K562 (cell line): ENCODE data around the gene AMMECR1. TPM values are rescaled to one million over a fixed set of nuclear protein-coding genes. Genes with fewer than 3 reads are reported as not detected.

Experiments used
- EGR1 ChIP-seq: fragments of 450-650 bp; conservative IDR thresholded peaks from 2 replicates; pipeline ENCODE4 v1.6.1; 2017; ENCODE audit warnings: mild to moderate bottlenecking
- ZBTB7A ChIP-seq: IDR thresholded peaks from 2 replicates; pipeline ENCODE4 v1.6.1; 2011; ENCODE audit warnings: low read depth, mild to moderate bottlenecking, low read length, moderate library complexity, borderline replicate concordance; ENCODE audit not compliant: control insufficient read depth
- polyA plus RNA-seq, 8 experiments: library from polyadenylated mRNA; depleted of rRNA in 4 of 8; stranded (reverse) in 5 of 8; unstranded in 3 of 8; fragments of >200 nt; fragmentation: Nextera tagmentation in 2 of 8; fragmentation: Illumina TruSeq in 1 of 8; extraction: Ambion mirVana in 2 of 8; extraction: Trizol in 1 of 8; gene quantifications; 2 replicates each; pipeline versions ENCODE4 v1.2.1 to v1.2.3, GENCODE V29; 2011 to 2014; ENCODE audit warnings: inconsistent platforms in 1 of 8, missing spikeins in 1 of 8
- total RNA-seq, 7 experiments: library from RNA; depleted of rRNA in 6 of 7; stranded (reverse); fragments of >200 nt in 6 of 7; fragmentation: Illumina TruSeq in 2 of 7; extraction: Trizol in 2 of 7; gene quantifications; 2 replicates each; pipeline versions ENCODE4 v1.2.1 to v1.2.3, GENCODE V29; 2011 to 2021; ENCODE audit warnings: low replicate concordance in 1 of 7
- TF ChIP-seq, protein P1 (sequence below), 2 experiments: fragments of 450-650 bp; formaldehyde crosslinking in 1 of 2; IDR thresholded peaks; 2 replicates each; pipeline versions ENCODE4 v1.4.0 to v1.6.1; 2014 to 2020; ENCODE audit warnings: mild to moderate bottlenecking in 2 of 2, borderline replicate concordance in 1 of 2, low read depth in 1 of 2

The AMMECR1 gene
- total and polyA plus RNA-seq, 9 of the 15 experiments (the other 6 are each of a cell fraction or from before 2014, with no cell fraction given) = 13.9 to 36.7 (median 23.6) TPM

GRCh38 chrX:110346681-110347080 is 28.8 kb upstream of the AMMECR1 start (continued):
- TF ChIP-seq, protein P1, sequence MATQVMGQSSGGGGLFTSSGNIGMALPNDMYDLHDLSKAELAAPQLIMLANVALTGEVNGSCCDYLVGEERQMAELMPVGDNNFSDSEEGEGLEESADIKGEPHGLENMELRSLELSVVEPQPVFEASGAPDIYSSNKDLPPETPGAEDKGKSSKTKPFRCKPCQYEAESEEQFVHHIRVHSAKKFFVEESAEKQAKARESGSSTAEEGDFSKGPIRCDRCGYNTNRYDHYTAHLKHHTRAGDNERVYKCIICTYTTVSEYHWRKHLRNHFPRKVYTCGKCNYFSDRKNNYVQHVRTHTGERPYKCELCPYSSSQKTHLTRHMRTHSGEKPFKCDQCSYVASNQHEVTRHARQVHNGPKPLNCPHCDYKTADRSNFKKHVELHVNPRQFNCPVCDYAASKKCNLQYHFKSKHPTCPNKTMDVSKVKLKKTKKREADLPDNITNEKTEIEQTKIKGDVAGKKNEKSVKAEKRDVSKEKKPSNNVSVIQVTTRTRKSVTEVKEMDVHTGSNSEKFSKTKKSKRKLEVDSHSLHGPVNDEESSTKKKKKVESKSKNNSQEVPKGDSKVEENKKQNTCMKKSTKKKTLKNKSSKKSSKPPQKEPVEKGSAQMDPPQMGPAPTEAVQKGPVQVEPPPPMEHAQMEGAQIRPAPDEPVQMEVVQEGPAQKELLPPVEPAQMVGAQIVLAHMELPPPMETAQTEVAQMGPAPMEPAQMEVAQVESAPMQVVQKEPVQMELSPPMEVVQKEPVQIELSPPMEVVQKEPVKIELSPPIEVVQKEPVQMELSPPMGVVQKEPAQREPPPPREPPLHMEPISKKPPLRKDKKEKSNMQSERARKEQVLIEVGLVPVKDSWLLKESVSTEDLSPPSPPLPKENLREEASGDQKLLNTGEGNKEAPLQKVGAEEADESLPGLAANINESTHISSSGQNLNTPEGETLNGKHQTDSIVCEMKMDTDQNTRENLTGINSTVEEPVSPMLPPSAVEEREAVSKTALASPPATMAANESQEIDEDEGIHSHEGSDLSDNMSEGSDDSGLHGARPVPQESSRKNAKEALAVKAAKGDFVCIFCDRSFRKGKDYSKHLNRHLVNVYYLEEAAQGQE (IDR thresholded peaks at IDR 0.05; ENCODE audit: borderline replicate concordance) = peak; percentile 60; the same call in 1 of the 2 replicates
- TF ChIP-seq, protein P1 (CRISPR knock-in tag; IDR thresholded peaks at IDR 0.05; ENCODE audit: low read depth) = no peak
- TF ChIP-seq EGR1 = 0 out of 2 replicates have a peak, but pooled peaks have one; percentile 18
- TF ChIP-seq ZBTB7A = peak; percentile 31; the same call in 1 of the 2 replicates
